Left lung (tissue), 10 donors: Measurements from ENCODE around the gene PSD4. TPM values are rescaled to one million over a fixed set of nuclear protein-coding genes. Genes with fewer than 3 reads are reported as not detected.

Source experiments
- ATAC-seq: fragments of 200-7000 bp; cut with Tn5 transposase; one replicate; pipeline ENCODE4 v1.9.1; 2020; ENCODE audit warnings: moderate library complexity
- DNase-seq, 4 donors: peaks; one replicate each; pipeline ENCODE4 v3.0.0-alpha.2; 2013 to 2020
- H3K27ac ChIP-seq, 2 donors: fragments of 200-600 bp; sonication (generic) in 1 of 2; one replicate each; pipeline versions ENCODE4 v1.5.0 to v1.8.0; 2020 to 2021
- H3K27me3 ChIP-seq, 2 donors: fragments of 200-600 bp; sonication (generic) in 1 of 2; one replicate each; pipeline versions ENCODE4 v1.5.0 to v1.8.0; 2020 to 2021
- H3K36me3 ChIP-seq, 2 donors: fragments of 200-600 bp; sonication (generic) in 1 of 2; one replicate each; pipeline versions ENCODE4 v1.5.0 to v1.8.0; 2020 to 2021
- H3K4me1 ChIP-seq, 2 donors: fragments of 200-600 bp; one replicate each; pipeline ENCODE4 v1.8.0; 2021
- H3K4me3 ChIP-seq, 2 donors: fragments of 200-600 bp; sonication (generic) in 1 of 2; one replicate each; pipeline versions ENCODE4 v1.5.0 to v1.8.0; 2020 to 2021; ENCODE audit warnings: mild to moderate bottlenecking in 1 of 2
- H3K9me3 ChIP-seq, 2 donors: fragments of 200-600 bp; sonication (generic) in 1 of 2; one replicate each; pipeline versions ENCODE4 v1.5.0 to v1.8.0; 2020 to 2021
- intact Hi-C, 2 donors: fragments of 100-400 bp; cut with DNase I; formaldehyde crosslinking; loops; one replicate each; pipeline versions ENCODE4 v1.11.2 to v1.14.2; 2022
- polyA plus RNA-seq, 6 donors: library from polyadenylated mRNA; unstranded; fragments of 120-200 nt; gene quantifications; one replicate each; pipeline ENCODE4 v1.2.1, GENCODE V29; 2013; ENCODE audit not compliant: insufficient read length in 6 of 6
- total RNA-seq, 2 donors: library from RNA; stranded (reverse); fragmentation: NEBNext Ultra II Directional; extraction: Animal tissue kit (Norgen Biotek cat#: 25700); gene quantifications; one replicate each; pipeline ENCODE4 v1.2.1, GENCODE V29; 2021
- TF ChIP-seq, protein P1 (sequence below), 2 donors: fragments of 200-600 bp; sonication (generic) in 1 of 2; IDR thresholded peaks; one replicate each; pipeline versions ENCODE4 v1.5.0 to v1.8.0; 2021; ENCODE audit warnings: antibody characterized with exemption in 2 of 2
- donor health status: DM: no; HTN: yes; CAD: no.
- donor health status: DM: no; HTN: no; CAD: no.

PSD4 gene
- total and polyA plus RNA-seq, 8 donors = 15.3 to 50.2 (median 20.7) TPM

- no peak for DNase-seq
- Histone ChIP-seq H3K27ac (no peak overlapping the region), H3K4me3 (no peak overlapping the region), H3K9me3 (no peaks in the 10 kb centered on the region), H3K27me3 (no peaks in the 10 kb centered on the region), H3K36me3 (no peaks in the 10 kb centered on the region), H3K4me1 (peaks cover 9 to 47% of the 10 kb centered on the region in 2 donors)
- no peak for ATAC-seq
- TF ChIP-seq, protein P1, sequence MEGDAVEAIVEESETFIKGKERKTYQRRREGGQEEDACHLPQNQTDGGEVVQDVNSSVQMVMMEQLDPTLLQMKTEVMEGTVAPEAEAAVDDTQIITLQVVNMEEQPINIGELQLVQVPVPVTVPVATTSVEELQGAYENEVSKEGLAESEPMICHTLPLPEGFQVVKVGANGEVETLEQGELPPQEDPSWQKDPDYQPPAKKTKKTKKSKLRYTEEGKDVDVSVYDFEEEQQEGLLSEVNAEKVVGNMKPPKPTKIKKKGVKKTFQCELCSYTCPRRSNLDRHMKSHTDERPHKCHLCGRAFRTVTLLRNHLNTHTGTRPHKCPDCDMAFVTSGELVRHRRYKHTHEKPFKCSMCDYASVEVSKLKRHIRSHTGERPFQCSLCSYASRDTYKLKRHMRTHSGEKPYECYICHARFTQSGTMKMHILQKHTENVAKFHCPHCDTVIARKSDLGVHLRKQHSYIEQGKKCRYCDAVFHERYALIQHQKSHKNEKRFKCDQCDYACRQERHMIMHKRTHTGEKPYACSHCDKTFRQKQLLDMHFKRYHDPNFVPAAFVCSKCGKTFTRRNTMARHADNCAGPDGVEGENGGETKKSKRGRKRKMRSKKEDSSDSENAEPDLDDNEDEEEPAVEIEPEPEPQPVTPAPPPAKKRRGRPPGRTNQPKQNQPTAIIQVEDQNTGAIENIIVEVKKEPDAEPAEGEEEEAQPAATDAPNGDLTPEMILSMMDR (IDR thresholded peaks at IDR 0.05) = no peak
- intact Hi-C loops = no loop called here
Measured at GRCh38 chr2:113215056-113215455, 41.3 kb downstream of the PSD4 start.

DNA sequence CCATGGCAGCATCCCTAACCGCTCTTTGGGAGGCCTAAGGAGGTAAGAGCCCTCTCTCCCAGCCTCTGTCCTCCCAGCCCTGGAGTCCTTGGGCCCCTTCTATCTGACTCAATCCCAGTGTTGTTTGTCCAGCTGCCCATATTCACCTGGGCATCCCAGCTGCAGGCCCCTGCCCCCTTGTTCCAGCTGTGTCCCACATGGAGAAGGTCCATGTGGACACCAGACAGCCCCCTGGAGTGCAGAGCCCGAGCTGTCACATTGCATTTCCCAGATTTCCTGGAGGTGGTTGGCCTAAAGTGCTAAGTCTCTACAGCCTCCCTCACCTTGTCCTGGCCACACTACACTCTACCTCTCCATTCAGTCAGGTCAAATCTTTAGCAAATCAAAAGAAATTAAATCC lies 42.5 kb downstream of the PSD4 start:
- Histone ChIP-seq H3K36me3 (no peaks in the 10 kb centered on the region), H3K27me3 (no peaks in the 10 kb centered on the region), H3K9me3 (no peaks in the 10 kb centered on the region), H3K4me3 (no peak overlapping the region), H3K27ac (peak overlapping the region in 1 of 2 donors; percentile 65), H3K4me1 (peaks cover 9 to 45% of the 10 kb centered on the region in 2 donors)
- DNase-seq (no peak), ATAC-seq (no peak)
- TF ChIP-seq, protein P1 (IDR thresholded peaks at IDR 0.05) = no peak
- intact Hi-C loops = no loop called here

DNA sequence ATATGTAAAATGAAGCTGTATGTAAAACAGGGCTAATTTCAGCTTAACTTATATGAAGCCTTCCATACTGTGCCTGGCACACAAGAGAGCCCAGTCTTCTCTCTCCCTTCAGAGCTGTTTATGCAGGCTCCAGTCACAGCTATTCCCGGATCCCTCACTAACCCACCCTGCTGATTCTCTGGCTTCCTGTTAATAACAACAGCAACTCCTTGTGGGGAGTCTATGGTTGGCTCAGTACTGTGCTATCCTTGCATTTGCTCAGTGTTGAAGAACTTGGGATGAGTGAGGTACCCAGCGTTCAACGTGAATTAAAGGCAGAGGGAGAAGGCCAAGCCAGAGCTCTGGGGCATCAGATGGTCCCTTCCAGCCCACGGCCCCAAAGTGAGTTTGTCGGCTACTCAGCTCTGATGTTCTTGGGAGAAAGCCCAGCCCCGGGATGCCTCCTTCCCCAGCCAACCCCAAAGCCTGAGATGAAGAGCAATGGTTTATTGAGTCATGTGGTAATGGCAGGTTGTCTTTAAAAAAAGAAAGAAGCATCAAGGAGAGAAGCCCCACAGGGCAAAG lies 43.2 kb downstream of the PSD4 start:
- Histone ChIP-seq H3K27ac (peak overlapping the region; percentile 65 to 69), H3K9me3 (no peaks in the 10 kb centered on the region), H3K4me3 (no peak overlapping the region), H3K4me1 (peaks cover 8 to 38% of the 10 kb centered on the region in 2 donors), H3K27me3 (no peaks in the 10 kb centered on the region), H3K36me3 (no peaks in the 10 kb centered on the region)
- TF ChIP-seq, protein P1 (IDR thresholded peaks at IDR 0.05) = no peak
- no peak for DNase-seq
- intact Hi-C loops = no loop called here
- no peak for ATAC-seq

DNA sequence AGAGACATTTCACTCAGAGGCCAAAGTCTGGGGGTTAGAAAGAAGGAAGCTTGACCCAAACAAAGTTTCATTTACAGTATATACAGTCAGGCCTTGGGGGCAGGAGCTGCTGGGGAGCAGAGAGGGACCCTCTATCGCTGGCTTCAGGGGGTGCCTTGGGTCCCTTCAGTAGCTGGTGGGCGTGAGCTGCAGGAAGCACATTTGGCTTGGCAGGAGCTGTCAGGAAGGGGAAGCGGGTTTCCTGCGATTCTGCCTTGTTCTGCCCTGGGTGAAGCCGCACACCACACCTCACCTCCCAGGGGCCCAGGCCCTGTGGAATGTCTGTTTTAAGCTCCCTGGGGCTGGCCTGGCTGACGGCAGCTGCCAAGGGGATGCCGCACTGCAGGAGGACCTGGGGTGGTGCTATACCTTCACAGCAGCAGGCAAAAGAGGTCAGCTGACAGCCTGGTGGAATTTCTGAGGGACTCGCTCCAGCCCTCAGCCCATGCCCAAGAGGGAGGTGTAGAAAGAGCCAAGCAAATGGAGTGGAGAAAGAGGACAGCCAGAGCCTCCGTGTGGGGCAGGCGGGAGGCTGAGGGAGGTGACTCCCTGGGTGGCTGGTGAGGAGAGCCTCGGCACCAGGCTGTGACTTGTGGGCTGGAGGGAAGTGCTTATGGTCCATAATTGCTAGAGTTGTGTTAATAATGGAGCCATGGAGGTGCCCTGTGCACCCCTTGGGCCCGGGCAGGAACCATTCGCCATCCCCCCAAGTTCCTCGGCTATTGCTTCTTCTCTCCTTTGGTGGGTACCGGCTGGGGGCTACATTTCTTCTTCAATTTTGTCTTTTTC lies 43.9 kb downstream of the PSD4 start:
- no peaks in the 10 kb centered on the region for H3K36me3 ChIP-seq
- no peaks in the 10 kb centered on the region for H3K9me3 ChIP-seq
- intact Hi-C loops = no loop called here
- no peak for DNase-seq
- H3K4me1 ChIP-seq = peaks cover under 1 to 32% of the 10 kb centered on the region in 2 donors
- H3K27me3 ChIP-seq = no peaks in the 10 kb centered on the region
- TF ChIP-seq, protein P1 (IDR thresholded peaks at IDR 0.05) = no peak
- H3K27ac ChIP-seq = peak overlapping the region; percentile 65 to 69
- peak; percentile 14 for ATAC-seq
- H3K4me3 ChIP-seq = no peak overlapping the region

DNA sequence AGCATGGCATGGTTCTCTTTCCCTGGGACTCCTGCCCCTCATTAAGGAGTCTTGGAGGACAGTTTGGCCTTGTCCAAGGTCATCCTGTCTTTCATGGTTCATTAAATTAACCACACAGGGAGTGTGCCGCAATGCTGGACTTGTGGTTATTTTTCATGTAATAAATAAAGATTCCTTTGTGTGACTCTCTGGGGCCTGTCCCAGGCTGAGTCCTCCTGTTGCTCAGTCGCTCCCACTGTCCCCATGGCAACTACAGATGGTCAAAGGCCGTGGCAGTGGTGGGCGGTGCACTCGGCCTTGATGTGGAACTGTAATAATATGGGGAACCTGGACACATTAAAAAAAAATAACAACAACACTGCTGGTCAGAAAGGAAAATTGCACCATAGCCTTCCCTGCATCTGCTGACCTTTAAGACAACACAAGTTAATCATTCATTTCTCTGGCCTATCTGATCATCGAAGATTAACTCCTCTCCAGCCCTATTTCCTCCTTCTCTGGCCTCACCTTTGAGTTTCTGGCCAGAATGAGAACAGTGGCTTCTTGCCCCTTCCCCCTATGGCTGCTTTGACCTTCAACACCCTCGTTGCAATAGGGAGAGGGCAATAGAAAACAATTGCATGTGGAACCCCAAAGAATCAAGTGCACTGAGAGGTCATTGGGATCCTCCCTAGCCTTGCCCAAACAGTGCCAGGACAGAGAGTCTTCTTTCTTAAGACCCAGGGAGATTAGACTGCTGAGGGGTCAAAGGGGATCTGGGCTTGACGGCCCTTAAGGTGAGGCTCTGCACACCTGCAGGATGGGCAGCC lies 44.7 kb downstream of the PSD4 start:
- ATAC-seq = peak; percentile 75
- H3K36me3 ChIP-seq = no peaks in the 10 kb centered on the region
- TF ChIP-seq, protein P1 (IDR thresholded peaks at IDR 0.05) = no peak
- DNase-seq = peak in 1 of 4 donors; percentile 81
- no peaks in the 10 kb centered on the region for H3K27me3 ChIP-seq
- no peaks in the 10 kb centered on the region for H3K9me3 ChIP-seq
- H3K4me1 ChIP-seq = peaks cover 0 to 28% of the 10 kb centered on the region in 2 donors
- H3K27ac ChIP-seq = peak overlapping the region; percentile 65 to 69
- H3K4me3 ChIP-seq = no peak overlapping the region
- intact Hi-C loops = no loop called here
